Large intestine (tissue), 3 donors: ENCODE results near the gene TBC1D1. TPM values are rescaled to one million over a fixed set of nuclear protein-coding genes. Genes with fewer than 3 reads are reported as not detected.
A peak's percentile ranks its signal among the peaks of the same experiment; 100 is the strongest.

Source experiments
- DNase-seq, 2 donors: peaks; one replicate each; pipeline versions ENCODE4 v3.0.0 to v3.0.0-alpha.2; 2013
- H3K27ac ChIP-seq: one replicate; pipeline ENCODE4 v1.5.1; 2013; ENCODE audit warnings: low read length
- H3K27me3 ChIP-seq: 2 replicates; pipeline ENCODE4 v1.6.1; 2013; ENCODE audit warnings: low read length; ENCODE audit not compliant: control insufficient read depth, insufficient read depth
- H3K36me3 ChIP-seq: 2 replicates; pipeline ENCODE4 v1.6.1; 2013; ENCODE audit warnings: low read length; ENCODE audit not compliant: control insufficient read depth, insufficient read depth
- H3K4me1 ChIP-seq: one replicate; pipeline ENCODE4 v1.6.1; 2013; ENCODE audit warnings: low read length; ENCODE audit not compliant: control insufficient read depth, insufficient read depth
- H3K4me3 ChIP-seq: one replicate; pipeline ENCODE4 v1.5.1; 2013; ENCODE audit warnings: low read length
- H3K9me3 ChIP-seq: one replicate; pipeline ENCODE4 v1.6.1; 2013; ENCODE audit warnings: mild to moderate bottlenecking, low read depth, low read length, moderate library complexity; ENCODE audit not compliant: control insufficient read depth
- WGBS: methylation state at CpG from one replicate; pipeline ENCODE4 v1.1.5; 2013; ENCODE audit warnings: low lambda C conversion rate; ENCODE audit not compliant: insufficient coverage; 5-methylcytosine and 5-hydroxymethylcytosine counted together
- polyA plus RNA-seq: library from polyadenylated mRNA; unstranded; fragments of 120-200 nt; gene quantifications from one replicate; pipeline ENCODE4 v1.2.1, GENCODE V29; 2013

Gene TBC1D1
- polyA plus RNA-seq, 1 donor: 116 TPM

DNA sequence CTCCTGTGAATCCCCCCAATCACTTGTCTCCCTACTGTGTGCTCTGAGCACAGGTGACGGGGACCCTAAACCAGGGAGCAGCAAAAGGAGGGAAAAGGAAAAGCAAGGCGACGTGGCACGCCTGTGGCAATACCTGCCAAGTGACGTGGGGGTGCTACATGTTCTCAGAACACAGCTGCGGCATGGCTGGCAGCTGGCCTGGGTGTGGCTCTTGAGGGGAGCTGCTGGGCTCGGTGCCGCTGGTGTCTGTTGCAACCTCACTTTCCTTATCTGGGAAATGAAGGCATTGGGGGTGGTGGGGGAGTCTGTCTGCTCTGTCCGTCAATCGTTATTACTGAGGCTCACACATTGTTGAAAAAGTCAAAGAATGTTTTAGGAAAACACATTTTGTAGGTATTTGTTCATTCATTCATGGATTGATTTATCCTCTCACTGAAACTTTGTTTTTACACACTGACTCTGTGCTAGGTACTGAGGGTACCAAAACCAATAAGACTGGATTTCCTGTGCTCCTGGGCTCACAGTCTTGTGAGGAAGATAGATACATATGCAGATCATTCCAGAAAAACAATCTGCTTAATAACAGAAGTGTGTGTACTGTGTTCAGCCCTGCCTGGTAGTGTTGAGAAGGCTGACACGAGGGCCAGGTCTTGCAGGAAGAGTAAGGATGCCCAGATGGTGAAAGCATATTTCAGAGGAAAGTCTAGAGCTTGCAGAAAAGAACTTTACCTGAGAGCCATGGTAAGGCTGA lies 286.9 kb downstream of the TBC1D1 start:
- Histone ChIP-seq H3K9me3 (peaks cover 7% of the 10 kb centered on the region), H3K4me3 (no peak overlapping the region), H3K4me1 (peaks cover 8% of the 10 kb centered on the region), H3K27ac (no peak overlapping the region), H3K36me3 (no peaks in the 10 kb centered on the region), H3K27me3 (no peaks in the 10 kb centered on the region)
- 86% methylated on average over 1 of the region's 11 CpGs for WGBS
- DNase-seq: peak in 1 of 2 donors; percentile 21

DNA sequence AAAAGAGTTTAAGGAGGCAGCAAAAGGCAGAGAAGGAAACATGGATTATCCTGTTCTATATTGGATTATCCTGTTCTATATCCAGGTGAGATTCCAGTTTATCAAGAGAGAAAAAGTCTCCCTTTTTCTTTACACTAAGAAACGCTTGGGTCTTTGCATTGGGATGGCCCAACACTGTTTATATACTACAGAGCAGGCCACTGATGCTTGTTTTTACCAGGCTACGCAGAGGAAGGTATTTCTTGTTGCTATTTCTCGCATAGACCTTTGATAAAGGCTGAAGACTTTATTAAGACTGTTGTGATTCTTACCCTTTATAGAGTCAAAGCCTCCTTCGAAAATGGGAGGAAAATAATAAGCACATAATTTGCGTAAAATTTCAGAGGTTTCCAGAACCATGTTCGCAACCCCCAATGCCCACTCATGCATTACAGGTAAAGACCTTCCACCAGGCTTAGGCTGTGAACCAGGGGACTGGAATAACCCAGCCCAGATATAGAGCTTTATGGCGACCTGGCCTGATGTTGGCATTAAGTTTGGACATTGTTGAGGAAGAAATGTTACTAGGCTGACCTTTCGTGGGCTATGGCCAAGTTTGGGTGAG lies 287.6 kb downstream of the TBC1D1 start:
- no peak for DNase-seq
- WGBS: no CpG with 5 or more reads among the region's 8 CpGs
- no peaks in the 10 kb centered on the region for H3K36me3 ChIP-seq
- H3K9me3 ChIP-seq: peaks cover 8% of the 10 kb centered on the region
- peaks cover 8% of the 10 kb centered on the region for H3K4me1 ChIP-seq
- no peaks in the 10 kb centered on the region for H3K27me3 ChIP-seq
- H3K27ac ChIP-seq: no peak overlapping the region
- H3K4me3 ChIP-seq: no peak overlapping the region

DNA sequence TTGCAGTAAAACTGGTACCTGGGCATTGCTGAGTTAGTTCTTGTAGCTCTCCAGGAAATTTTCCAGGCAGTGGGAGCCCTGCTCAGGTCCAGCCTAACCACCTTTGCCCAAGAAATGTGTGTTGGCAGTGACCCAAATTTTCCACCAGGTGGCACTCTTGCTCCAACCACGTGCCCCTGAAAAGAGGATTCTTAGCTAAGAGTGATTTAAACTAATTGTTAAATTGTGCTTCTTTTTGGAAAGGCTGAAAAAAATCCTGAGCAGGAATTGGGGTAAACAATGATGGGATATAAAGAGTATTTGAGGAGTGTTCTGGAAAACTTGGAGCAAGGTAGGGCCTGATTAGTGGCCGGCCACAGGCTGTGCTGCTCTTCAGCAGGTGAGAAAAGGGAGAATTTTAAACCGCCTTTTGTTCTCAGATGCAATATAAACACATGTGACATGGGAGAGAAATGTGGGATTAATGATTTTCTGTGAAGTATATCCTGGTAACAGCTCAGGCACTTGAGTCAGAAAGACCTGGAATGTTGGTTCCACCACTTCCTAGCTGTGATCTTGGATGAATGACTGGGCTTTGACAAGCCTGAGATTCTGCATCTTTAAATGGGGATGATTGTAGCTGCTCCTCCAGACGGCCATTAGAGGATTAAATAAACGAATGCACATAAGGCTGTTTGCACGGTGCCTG lies 288.9 kb downstream of the TBC1D1 start:
- H3K9me3 ChIP-seq: peaks cover 8% of the 10 kb centered on the region
- no peaks in the 10 kb centered on the region for H3K27me3 ChIP-seq
- DNase-seq: peak; percentile 67 to 82
- WGBS: no CpG with 5 or more reads among the region's 6 CpGs
- peak overlapping the region; percentile 50 for H3K27ac ChIP-seq
- peaks cover 8% of the 10 kb centered on the region for H3K4me1 ChIP-seq
- no peak overlapping the region for H3K4me3 ChIP-seq
- no peaks in the 10 kb centered on the region for H3K36me3 ChIP-seq

DNA sequence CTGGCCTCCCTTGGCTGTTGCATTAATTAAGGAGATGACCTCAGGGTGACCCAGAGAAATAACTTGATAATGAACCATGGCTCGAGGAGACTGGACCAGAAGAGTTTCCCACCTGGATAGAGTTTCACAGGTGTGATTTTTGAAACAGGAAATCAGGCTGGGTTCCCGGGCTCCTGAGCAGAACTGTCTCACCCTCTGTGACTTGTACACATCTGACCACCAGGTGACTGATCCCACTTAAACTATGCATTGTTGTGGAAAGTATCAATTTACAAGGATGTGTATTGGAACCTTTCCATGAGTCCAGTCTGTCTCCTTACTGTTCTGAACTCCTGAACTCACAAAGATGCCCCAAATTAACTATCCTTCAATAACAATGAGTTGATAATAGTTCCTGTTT lies 289.6 kb downstream of the TBC1D1 start:
- Histone ChIP-seq H3K27me3 (no peaks in the 10 kb centered on the region), H3K36me3 (no peaks in the 10 kb centered on the region), H3K4me3 (no peak overlapping the region), H3K9me3 (peaks cover 8% of the 10 kb centered on the region), H3K4me1 (peaks cover 8% of the 10 kb centered on the region), H3K27ac (peak overlapping the region; percentile 50)
- no CpG with 5 or more reads among the region's 2 CpGs for WGBS
- no peak for DNase-seq

DNA sequence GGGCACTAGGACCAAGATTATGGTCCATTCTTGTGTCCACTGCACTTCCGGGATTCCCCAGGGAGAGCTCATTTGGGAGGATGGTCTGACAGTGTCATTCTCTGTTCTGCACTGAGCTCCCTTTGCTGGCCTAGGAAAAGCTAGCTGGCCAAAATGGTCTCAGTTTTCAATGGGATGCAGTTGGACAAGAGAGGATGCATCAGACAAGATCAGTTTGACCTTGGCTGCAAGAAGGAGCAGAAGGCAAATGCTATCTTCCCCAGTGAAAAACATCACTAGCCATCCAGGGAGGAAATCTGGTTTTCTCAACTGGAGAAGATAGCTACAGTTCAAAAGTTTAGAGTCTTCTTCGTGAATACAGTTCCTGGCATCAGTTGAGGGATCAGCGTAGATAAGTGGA lies 290.4 kb downstream of the TBC1D1 start:
- Histone ChIP-seq H3K4me1 (peaks cover 8% of the 10 kb centered on the region), H3K4me3 (no peak overlapping the region), H3K9me3 (peaks cover 8% of the 10 kb centered on the region), H3K27me3 (no peaks in the 10 kb centered on the region), H3K36me3 (no peaks in the 10 kb centered on the region), H3K27ac (no peak overlapping the region)
- no CpG with 5 or more reads among the region's 3 CpGs for WGBS
- no peak for DNase-seq

GRCh38 chr4:38182334-38182998 lies 291.6 kb downstream of the TBC1D1 start:
- peaks cover 8% of the 10 kb centered on the region for H3K9me3 ChIP-seq
- peaks cover 8% of the 10 kb centered on the region for H3K4me1 ChIP-seq
- no peaks in the 10 kb centered on the region for H3K36me3 ChIP-seq
- H3K4me3 ChIP-seq: no peak overlapping the region
- WGBS: 100% methylated on average over 1 of the region's 40 CpGs
- H3K27ac ChIP-seq: no peak overlapping the region
- DNase-seq: no peak
- H3K27me3 ChIP-seq: no peaks in the 10 kb centered on the region

- no peaks in the 10 kb centered on the region for H3K36me3 ChIP-seq
- WGBS: 100% methylated on average over 1 of the region's 8 CpGs
- H3K9me3 ChIP-seq: peaks cover 10% of the 10 kb centered on the region
- no peak overlapping the region for H3K27ac ChIP-seq
- DNase-seq: no peak
- H3K4me3 ChIP-seq: no peak overlapping the region
- peaks cover 8% of the 10 kb centered on the region for H3K4me1 ChIP-seq
- H3K27me3 ChIP-seq: no peaks in the 10 kb centered on the region
Measured at GRCh38 chr4:38184404-38184803, 293.5 kb downstream of the TBC1D1 start.

- DNase-seq: no peak
- Histone ChIP-seq H3K4me1 (no peaks in the 10 kb centered on the region), H3K27me3 (no peaks in the 10 kb centered on the region), H3K36me3 (no peaks in the 10 kb centered on the region), H3K27ac (no peak overlapping the region), H3K9me3 (peaks cover 10% of the 10 kb centered on the region), H3K4me3 (no peak overlapping the region)
- WGBS: 92% methylated on average over 2 of the region's 5 CpGs
Measured at GRCh38 chr4:38185406-38186144, 294.7 kb downstream of the TBC1D1 start.

DNA sequence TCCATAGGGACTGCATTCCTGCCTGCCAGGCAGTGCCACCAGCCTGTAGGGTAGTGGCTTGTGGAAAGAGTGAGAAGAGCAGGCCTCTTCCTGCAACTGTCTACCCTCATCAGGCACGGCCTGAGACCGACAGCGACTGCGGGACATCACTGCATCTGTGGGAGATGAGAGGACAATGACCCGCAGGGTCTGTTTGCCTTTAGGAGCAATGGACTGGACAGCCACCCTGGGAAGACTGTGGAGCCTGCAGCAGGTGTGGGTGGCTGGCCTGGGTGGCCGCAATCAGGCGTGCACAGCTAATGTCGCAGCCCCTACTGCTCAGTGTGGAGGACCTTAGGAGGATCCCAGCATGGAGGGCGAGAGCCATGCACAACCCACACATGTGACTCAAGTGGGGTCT lies 297.3 kb downstream of the TBC1D1 start:
- Histone ChIP-seq H3K4me3 (no peak overlapping the region), H3K27ac (no peak overlapping the region), H3K9me3 (peaks cover 3% of the 10 kb centered on the region), H3K27me3 (no peaks in the 10 kb centered on the region), H3K36me3 (no peaks in the 10 kb centered on the region), H3K4me1 (peaks cover 3% of the 10 kb centered on the region)
- WGBS: no CpG with 5 or more reads among the region's 9 CpGs
- DNase-seq: no peak
